Omental fat pad (tissue), 4 donors: ENCODE measurements around the gene TMOD2. TPM values are rescaled to one million over a fixed set of nuclear protein-coding genes. Genes with fewer than 3 reads are reported as not detected.

Experiments
- ATAC-seq: fragments of 150-250 bp; one replicate; pipeline ENCODE4 v1.9.1; 2016; ENCODE audit warnings: mild to moderate bottlenecking, moderate library complexity; ENCODE audit not compliant: low FRiP score
- DNase-seq: peaks from one replicate; pipeline ENCODE4 v3.0.0-alpha.2; 2019; ENCODE audit warnings: low spot score
- CTCF ChIP-seq, 3 donors: fragments of 450-650 bp; IDR thresholded peaks; one replicate each; pipeline ENCODE4 v1.5.1; 2016 to 2017; ENCODE audit warnings: antibody characterized with exemption in 3 of 3, mild to moderate bottlenecking in 3 of 3, moderate library complexity in 2 of 3
- total RNA-seq, 4 donors: library from RNA; depleted of rRNA; stranded (reverse); fragments of >200 nt; gene quantifications; one replicate each; pipeline ENCODE4 v1.1.0, GENCODE V29; 2016

TMOD2 gene
- total RNA-seq = 10 to 100 TPM in 2 of 4 donors, 1 to 10 TPM in 2; 6.5 to 28.5 (median 12.4) TPM

- TF ChIP-seq CTCF (IDR thresholded peaks at IDR 0.05) = no peak
- DNase-seq (no peak), ATAC-seq (peak; percentile 79)
Measured at GRCh38 chr15:51750792-51751696, at the start of gene TMOD2. TMOD2 (plus strand) TSS chr15:51751597; CDS start chr15:51766442, 14,845 bp downstream.

- ATAC-seq = no peak
Measured at GRCh38 chr15:51702710-51703109, 48.7 kb upstream of the TMOD2 start.

GRCh38 chr15:51706291-51706690 lies 45.1 kb upstream of the TMOD2 start:
- ATAC-seq (no peak), DNase-seq (no peak)
- no peak for TF ChIP-seq CTCF (IDR thresholded peaks at IDR 0.05)

More at GRCh38 chr15:51702710-51703109, 48.7 kb upstream of the TMOD2 start:
- no peak for DNase-seq
- no peak for TF ChIP-seq CTCF (IDR thresholded peaks at IDR 0.05)

GRCh38 chr15:51706926-51707608 lies 44.3 kb upstream of the TMOD2 start:
- DNase-seq (no peak), ATAC-seq (no peak)
- TF ChIP-seq CTCF (IDR thresholded peaks at IDR 0.05) = no peak

- no peak for ATAC-seq
- DNase-seq = no peak
- TF ChIP-seq CTCF (IDR thresholded peaks at IDR 0.05) = no peak
Measured at GRCh38 chr15:51708013-51708412, 43.4 kb upstream of the TMOD2 start.

GRCh38 chr15:51709031-51709430 lies 42.4 kb upstream of the TMOD2 start:
- ATAC-seq (no peak), DNase-seq (no peak)
- no peak for TF ChIP-seq CTCF (IDR thresholded peaks at IDR 0.05)
